ENCODE results near the gene KRT80.

KRT80 gene

GRCh38 chr12:52126605-52127578, 64.9 kb downstream of the KRT80 start:
- no peak for DNase-seq

GRCh38 chr12:52126050-52126604, 65.7 kb downstream of the KRT80 start:
- DNase-seq, result no peak

GRCh38 chr12:52125476-52125900, 66.3 kb downstream of the KRT80 start:
- no peak for DNase-seq

GRCh38 chr12:52123487-52124186, 68.2 kb downstream of the KRT80 start:
- DNase-seq, result no peak

GRCh38 chr12:52122904-52123303, 68.9 kb downstream of the KRT80 start:
- no peak for DNase-seq

- no peak for DNase-seq
Measured at GRCh38 chr12:52122540-52122871, 69.3 kb downstream of the KRT80 start.

GRCh38 chr12:52121824-52122539, 69.8 kb downstream of the KRT80 start:
- DNase-seq, result peak; percentile 67

GRCh38 chr12:52120951-52121823, 70.6 kb downstream of the KRT80 start:
- no peak for DNase-seq

- peak; percentile 44 for DNase-seq
Measured at GRCh38 chr12:52119398-52120254, 72.2 kb downstream of the KRT80 start.
